Measurements from ENCODE around the gene CISD2.

Gene CISD2

GRCh38 chr4:102832105-102832504, 36.7 kb upstream of the CISD2 start:
- Histone ChIP-seq H3K9me2 (replicated peaks; ENCODE audit: control insufficient read depth, low read length) (no peaks in the 10 kb centered on the region), H3F3A (ENCODE audit: control insufficient read depth, insufficient read depth) (0 out of 2 replicates have a peak, but pooled peaks cover 5% of the 10 kb centered on the region), H4K20me1 (ENCODE audit: control insufficient read depth, insufficient read depth, low read depth, low read length) (no peaks in the 10 kb centered on the region), H3K36me3 (ENCODE audit: control insufficient read depth, low read length) (peaks cover 10% of the 10 kb centered on the region), H3K4me3 (ENCODE audit: low read length) (no peak overlapping the region), H3K4me2 (ENCODE audit: low read length) (no peak overlapping the region), H3K9me3 (ENCODE audit: control insufficient read depth, insufficient read depth, low read length) (no peaks in the 10 kb centered on the region), H3K79me2 (ENCODE audit: control insufficient read depth, low read length) (peaks cover 85% of the 10 kb centered on the region), H3K27ac (ENCODE audit: low read depth, low read length) (no peak overlapping the region), H3K4me1 (ENCODE audit: control insufficient read depth, low read length) (peaks cover 23% of the 10 kb centered on the region), H3K27me3 (ENCODE audit: control insufficient read depth, low read length) (no peaks in the 10 kb centered on the region)
- TF ChIP-seq, protein P1, sequence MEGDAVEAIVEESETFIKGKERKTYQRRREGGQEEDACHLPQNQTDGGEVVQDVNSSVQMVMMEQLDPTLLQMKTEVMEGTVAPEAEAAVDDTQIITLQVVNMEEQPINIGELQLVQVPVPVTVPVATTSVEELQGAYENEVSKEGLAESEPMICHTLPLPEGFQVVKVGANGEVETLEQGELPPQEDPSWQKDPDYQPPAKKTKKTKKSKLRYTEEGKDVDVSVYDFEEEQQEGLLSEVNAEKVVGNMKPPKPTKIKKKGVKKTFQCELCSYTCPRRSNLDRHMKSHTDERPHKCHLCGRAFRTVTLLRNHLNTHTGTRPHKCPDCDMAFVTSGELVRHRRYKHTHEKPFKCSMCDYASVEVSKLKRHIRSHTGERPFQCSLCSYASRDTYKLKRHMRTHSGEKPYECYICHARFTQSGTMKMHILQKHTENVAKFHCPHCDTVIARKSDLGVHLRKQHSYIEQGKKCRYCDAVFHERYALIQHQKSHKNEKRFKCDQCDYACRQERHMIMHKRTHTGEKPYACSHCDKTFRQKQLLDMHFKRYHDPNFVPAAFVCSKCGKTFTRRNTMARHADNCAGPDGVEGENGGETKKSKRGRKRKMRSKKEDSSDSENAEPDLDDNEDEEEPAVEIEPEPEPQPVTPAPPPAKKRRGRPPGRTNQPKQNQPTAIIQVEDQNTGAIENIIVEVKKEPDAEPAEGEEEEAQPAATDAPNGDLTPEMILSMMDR (IDR thresholded peaks at IDR 0.05; ENCODE audit: low read depth, low read length, poor library complexity, severe bottlenecking), result no peak
- TF ChIP-seq EZH2phosphoT487 (IDR thresholded peaks at IDR 0.05; ENCODE audit: borderline replicate concordance, low read length), result no peak

- Histone ChIP-seq H3K9me3 (ENCODE audit: control insufficient read depth, insufficient read depth, low read length) (no peaks in the 10 kb centered on the region), H3K79me2 (ENCODE audit: control insufficient read depth, low read length) (peaks cover 87% of the 10 kb centered on the region), H3K4me3 (ENCODE audit: low read length) (no peak overlapping the region), H3K27me3 (ENCODE audit: control insufficient read depth, low read length) (no peaks in the 10 kb centered on the region), H3K27ac (ENCODE audit: low read depth, low read length) (no peak overlapping the region), H3F3A (ENCODE audit: control insufficient read depth, insufficient read depth) (0 out of 2 replicates have a peak, but pooled peaks cover 5% of the 10 kb centered on the region), H3K4me2 (ENCODE audit: low read length) (no peak overlapping the region), H3K4me1 (ENCODE audit: control insufficient read depth, low read length) (peaks cover 23% of the 10 kb centered on the region), H3K9me2 (replicated peaks; ENCODE audit: control insufficient read depth, low read length) (no peaks in the 10 kb centered on the region), H3K36me3 (ENCODE audit: control insufficient read depth, low read length) (peaks cover 9% of the 10 kb centered on the region; the same call in 1 of the 2 replicates), H4K20me1 (ENCODE audit: control insufficient read depth, insufficient read depth, low read depth, low read length) (no peaks in the 10 kb centered on the region)
- TF ChIP-seq EZH2phosphoT487 (IDR thresholded peaks at IDR 0.05; ENCODE audit: borderline replicate concordance, low read length), result no peak
- TF ChIP-seq, protein P1 (IDR thresholded peaks at IDR 0.05; ENCODE audit: low read depth, low read length, poor library complexity, severe bottlenecking), result no peak
Measured at GRCh38 chr4:102832667-102833066, 36.1 kb upstream of the CISD2 start.

DNA sequence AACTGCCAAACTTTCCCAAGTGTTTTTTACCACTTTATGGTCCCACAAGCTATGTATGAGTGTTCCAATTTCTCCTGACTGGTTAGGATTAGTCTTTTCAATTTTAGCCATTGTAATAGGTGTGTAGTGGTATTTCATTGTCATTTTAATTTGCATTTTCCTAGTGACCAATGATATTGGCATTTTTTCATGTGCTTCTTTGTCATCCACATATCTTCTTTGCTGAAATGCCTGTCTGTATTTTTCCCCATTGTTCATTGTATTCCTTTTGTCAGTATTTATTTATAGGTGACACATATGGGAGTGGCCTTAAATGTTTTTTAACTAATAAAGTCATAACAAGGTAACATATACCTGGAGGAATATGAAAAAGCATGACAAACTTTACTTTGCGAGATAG, 32.2 kb upstream of the CISD2 start:
- Histone ChIP-seq H3K27ac (ENCODE audit: low read depth, low read length) (no peak overlapping the region), H3K9me3 (ENCODE audit: control insufficient read depth, insufficient read depth, low read length) (no peaks in the 10 kb centered on the region), H3K9me2 (replicated peaks; ENCODE audit: control insufficient read depth, low read length) (no peaks in the 10 kb centered on the region), H3K36me3 (ENCODE audit: control insufficient read depth, low read length) (peaks cover 20% of the 10 kb centered on the region), H3K4me3 (ENCODE audit: low read length) (no peak overlapping the region), H3K79me2 (ENCODE audit: control insufficient read depth, low read length) (peaks cover 85% of the 10 kb centered on the region), H3K4me2 (ENCODE audit: low read length) (no peak overlapping the region), H4K20me1 (ENCODE audit: control insufficient read depth, insufficient read depth, low read depth, low read length) (no peaks in the 10 kb centered on the region), H3K27me3 (ENCODE audit: control insufficient read depth, low read length) (no peaks in the 10 kb centered on the region), H3F3A (ENCODE audit: control insufficient read depth, insufficient read depth) (0 out of 2 replicates have a peak, but pooled peaks cover under 1% of the 10 kb centered on the region), H3K4me1 (ENCODE audit: control insufficient read depth, low read length) (peaks cover 6% of the 10 kb centered on the region)
- TF ChIP-seq, protein P1 (IDR thresholded peaks at IDR 0.05; ENCODE audit: low read depth, low read length, poor library complexity, severe bottlenecking), result no peak

All from DOHH2 (cell line).